HCT116 (cell line): ENCODE data around the gene CACNA2D3. TPM values are rescaled to one million over a fixed set of nuclear protein-coding genes. Genes with fewer than 3 reads are reported as not detected.

Experiments
- ATAC-seq: fragments of 200-7000 bp; cut with Tn5 transposase; 2 replicates; pipeline ENCODE4 v1.9.1; 2020; ENCODE audit warnings: mild to moderate bottlenecking, moderate library complexity
- BruUV-seq: library from RNA; stranded (reverse); fragments of 400-500 nt; replicated peaks from 2 replicates; lab custom pipeline; 2021; lab: Mats Ljungman, UMichigan
- CTCF ChIA-PET: fragments of 300-600 bp; sonication (Branson Sonifier 250); formaldehyde crosslinking; loops from one replicate; lab custom pipeline; 2021; ENCODE audit warnings: antibody characterized with exemption; lab: Charles Lee
- POLR2A ChIA-PET: fragments of 300-600, 350-600 bp; sonication (Branson Sonifier 250); formaldehyde crosslinking; loops from one replicate; lab custom pipeline; 2021; ENCODE audit warnings: antibody characterized with exemption; lab: Charles Lee
- RAD21 ChIA-PET, 2 experiments: fragments of 300-600 bp; sonication (Branson Sonifier 250); formaldehyde crosslinking; loops; one replicate each; lab custom pipeline; 2023; ENCODE audit warnings: low total read pairs in 2 of 2; ENCODE audit not compliant: uncharacterized antibody in 2 of 2, unreplicated experiment in 2 of 2, low non-redundant PET in 1 of 2; lab: Charles Lee
- DNase-seq: peaks from one replicate; pipeline ENCODE4 v3.0.0-alpha.2; 2010; ENCODE audit warnings: low read depth, low spot score
- H2AFZ ChIP-seq: fragments of 200-600 bp; shearing (Covaris generic), sonication (generic); 2 replicates; pipeline ENCODE4 v1.6.1; 2017; ENCODE audit warnings: low read depth, mixed run types, mixed read lengths, antibody characterized with exemption, low read length; ENCODE audit not compliant: poor library complexity, severe bottlenecking
- H3K27ac ChIP-seq: 2 replicates; pipeline ENCODE4 v1.5.1; 2012; ENCODE audit warnings: low read depth, low read length
- H3K27me3 ChIP-seq: fragments of 200-600 bp; sonication (generic); 2 replicates; pipeline ENCODE4 v1.6.1; 2016; ENCODE audit warnings: mixed run types, low read length, mixed read lengths; ENCODE audit not compliant: insufficient read depth
- H3K36me3 ChIP-seq, 2 experiments: fragments of 200-500 bp in 1 of 2; fragments of 200-600 bp in 1 of 2; sonication (Bioruptor generic) in 1 of 2; sonication (generic) in 1 of 2; 2 replicates each; pipeline versions ENCODE4 v1.5.1 to v1.6.1; 2014 to 2016; ENCODE audit warnings: low read length in 2 of 2, inconsistent platforms in 1 of 2, mixed read lengths in 1 of 2, mixed run types in 1 of 2; ENCODE audit not compliant: insufficient read depth in 2 of 2, control insufficient read depth in 1 of 2
- H3K4me1 ChIP-seq, 2 experiments: fragments of 200-600 bp in 1 of 2; sonication (generic) in 1 of 2; 2 replicates each; pipeline versions ENCODE4 v1.5.1 to v1.6.1; 2012 to 2017; ENCODE audit warnings: low read length in 2 of 2, inconsistent platforms in 1 of 2, mild to moderate bottlenecking in 1 of 2, mixed read lengths in 1 of 2, mixed run types in 1 of 2, moderate library complexity in 1 of 2; ENCODE audit not compliant: insufficient read depth in 2 of 2, control insufficient read depth in 1 of 2
- H3K4me2 ChIP-seq: fragments of 200-600 bp; sonication (generic); 2 replicates; pipeline ENCODE4 v1.6.1; 2017; ENCODE audit warnings: mixed run types, low read length, mixed read lengths
- H3K4me3 ChIP-seq, 2 experiments: fragments of 200-600 bp in 1 of 2; sonication (generic) in 1 of 2; replicated peaks in 1 of 2; 2 replicates each; pipeline ENCODE4 v1.5.1; 2011 to 2016; ENCODE audit warnings: low read length in 2 of 2, control low read depth in 1 of 2, low read depth in 1 of 2, mild to moderate bottlenecking in 1 of 2, mixed read lengths in 1 of 2, mixed run types in 1 of 2
- H3K79me2 ChIP-seq: fragments of 200-600 bp; sonication (generic); 2 replicates; pipeline ENCODE4 v1.6.1; 2017; ENCODE audit warnings: mild to moderate bottlenecking, mixed run types, low read length, moderate library complexity, mixed read lengths; ENCODE audit not compliant: insufficient read depth
- H3K9ac ChIP-seq: fragments of 200-600 bp; sonication (generic); 2 replicates; pipeline ENCODE4 v1.6.1; 2016; ENCODE audit warnings: low read length, mixed read lengths
- H3K9me2 ChIP-seq: fragments of 200-600 bp; sonication (generic), shearing (Covaris generic); 2 replicates; pipeline ENCODE4 v1.6.1; 2017; ENCODE audit warnings: mixed run types, mild to moderate bottlenecking, moderate library complexity; ENCODE audit not compliant: insufficient read depth
- H3K9me3 ChIP-seq, 2 experiments: fragments of 200-500 bp in 1 of 2; fragments of 200-600 bp in 1 of 2; sonication (Bioruptor generic) in 1 of 2; sonication (generic) in 1 of 2; 2 replicates each; pipeline ENCODE4 v1.6.1; 2014 to 2017; ENCODE audit warnings: low read length in 2 of 2, mixed read lengths in 2 of 2, inconsistent platforms in 1 of 2, low read depth in 1 of 2, mild to moderate bottlenecking in 1 of 2, mixed run types in 1 of 2, moderate library complexity in 1 of 2; ENCODE audit not compliant: control insufficient read depth in 1 of 2, insufficient read depth in 1 of 2
- H4K20me1 ChIP-seq: fragments of 200-600 bp; sonication (generic), shearing (Covaris generic); 2 replicates; pipeline ENCODE4 v1.6.1; 2017; ENCODE audit warnings: mixed run types, mild to moderate bottlenecking, moderate library complexity; ENCODE audit not compliant: insufficient read depth
- ATF3 ChIP-seq: IDR thresholded peaks from 2 replicates; pipeline ENCODE4 v1.6.1; 2012
- CEBPB ChIP-seq: IDR thresholded peaks from 2 replicates; pipeline ENCODE4 v1.6.1; 2012; ENCODE audit warnings: low read depth
- EGR1 ChIP-seq: IDR thresholded peaks from 2 replicates; pipeline ENCODE4 v1.6.1; 2012; ENCODE audit warnings: low read depth
- ELF1 ChIP-seq: IDR thresholded peaks from 2 replicates; pipeline ENCODE4 v1.6.1; 2012; ENCODE audit warnings: low read depth, borderline replicate concordance
- EZH2 ChIP-seq: fragments of 200-600 bp; sonication (generic); IDR thresholded peaks from 2 replicates; pipeline ENCODE4 v1.6.1; 2017; ENCODE audit warnings: antibody characterized with exemption, mixed run types
- EZH2phosphoT487 ChIP-seq: fragments of 200-600 bp; IDR thresholded peaks from 2 replicates; pipeline ENCODE4 v1.6.1; 2018; ENCODE audit warnings: antibody characterized with exemption, borderline replicate concordance
- FOSL1 ChIP-seq: IDR thresholded peaks from 2 replicates; pipeline ENCODE4 v1.6.1; 2012; ENCODE audit warnings: low read depth
- JUND ChIP-seq: IDR thresholded peaks from 2 replicates; pipeline ENCODE4 v1.6.1; 2012
- MAX ChIP-seq: IDR thresholded peaks from 2 replicates; pipeline ENCODE4 v1.6.1; 2012
- POLR2AphosphoS5 ChIP-seq: IDR thresholded peaks from 2 replicates; pipeline ENCODE4 v1.6.1; 2011; ENCODE audit warnings: mild to moderate bottlenecking, low read depth, low read length, moderate library complexity
- RAD21 ChIP-seq: IDR thresholded peaks from 2 replicates; pipeline ENCODE4 v1.6.1; 2012; ENCODE audit warnings: low read depth, mild to moderate bottlenecking
- SP1 ChIP-seq: IDR thresholded peaks from 2 replicates; pipeline ENCODE4 v1.6.1; 2012; ENCODE audit warnings: low read depth
- SRF ChIP-seq: IDR thresholded peaks from 2 replicates; pipeline ENCODE4 v1.6.1; 2012; ENCODE audit warnings: low read depth
- TCF7L2 ChIP-seq: IDR thresholded peaks from 2 replicates; pipeline ENCODE4 v1.7.0; 2011; ENCODE audit warnings: borderline replicate concordance, inconsistent platforms; ENCODE audit not compliant: insufficient read depth, insufficient read length; ENCODE audit errors: extremely low read depth
- YY1 ChIP-seq: IDR thresholded peaks from 2 replicates; pipeline ENCODE4 v1.6.1; 2011; ENCODE audit warnings: low read length, low read depth, moderate library complexity, mild to moderate bottlenecking; ENCODE audit not compliant: insufficient replicate concordance; ENCODE audit errors: extremely low read depth
- ZBTB33 ChIP-seq: IDR thresholded peaks from 2 replicates; pipeline ENCODE4 v1.6.1; 2011; ENCODE audit warnings: mild to moderate bottlenecking, low read length, moderate library complexity; ENCODE audit not compliant: insufficient replicate concordance; ENCODE audit errors: extremely low read depth
- ZFX ChIP-seq: fragments of 450-650 bp; IDR thresholded peaks from 2 replicates; pipeline ENCODE4 v1.6.1; 2017
- ZNF274 ChIP-seq: fragments of 200-500 bp; sonication (Bioruptor generic); IDR thresholded peaks from 2 replicates; pipeline ENCODE4 v1.6.1; 2014; ENCODE audit warnings: mild to moderate bottlenecking, low read depth, low read length, inconsistent platforms
- intact Hi-C: fragments of 100-400 bp; cut with micrococcal nuclease; formaldehyde crosslinking; loops from 2 replicates; pipeline ENCODE4 v1.10.0; 2022
- total RNA-seq: library from RNA; stranded (reverse); gene quantifications from one replicate; pipeline ENCODE4 v1.2.1, GENCODE V29; 2021; ENCODE audit not compliant: unreplicated experiment

The CACNA2D3 gene
- total RNA-seq, 1 experiment from 2014 or later = 0.20 TPM

- DNase-seq (no peak), ATAC-seq (no peak)
- Histone ChIP-seq H3K36me3 (no peaks in the 10 kb centered on the region), H3K4me2 (no peak overlapping the region), H2AFZ (no peak overlapping the region), H3K9me2 (no peaks in the 10 kb centered on the region), H3K79me2 (no peaks in the 10 kb centered on the region), H3K27ac (no peak overlapping the region), H3K9me3 (no peaks in the 10 kb centered on the region), H4K20me1 (no peaks in the 10 kb centered on the region)
- RAD21 ChIA-PET = no interaction called here
- BruUV-seq = no TSS peak
- TF ChIP-seq SP1 = no peak
- TF ChIP-seq MAX = no peak
- no peak for TF ChIP-seq CEBPB
- no peak for TF ChIP-seq POLR2AphosphoS5
- TF ChIP-seq FOSL1 = no peak
- no peak for TF ChIP-seq EZH2
- no peak for TF ChIP-seq RAD21
- TF ChIP-seq EZH2phosphoT487 = no peak
- TF ChIP-seq ZBTB33 = no peak
- TF ChIP-seq ZNF274 = no peak
- TF ChIP-seq YY1 = no peak
- TF ChIP-seq ELF1 = no peak
- no peak for TF ChIP-seq TCF7L2
- no peak for TF ChIP-seq ATF3
- no peak for TF ChIP-seq JUND
- no peak for TF ChIP-seq ZFX
- TF ChIP-seq EGR1 = no peak
- TF ChIP-seq SRF = no peak
- TF ChIP-seq, all 23 proteins: peak for 0
- ChIA-PET POLR2A (no interaction called here), CTCF (no interaction called here)
- intact Hi-C loops = no loop called here
- H3K4me3 ChIP-seq = no peak overlapping the region
- peaks cover 22% of the 10 kb centered on the region for H3K27me3 ChIP-seq
- no peaks in the 10 kb centered on the region for H3K4me1 ChIP-seq
- H3K9ac ChIP-seq = no peak overlapping the region
These were observed 114.8 kb downstream of the CACNA2D3 start for GRCh38 chr3:54237109-54237508.
